Activated CD4-positive, alpha-beta T cell treated with anti-CD3 and anti-CD28 coated beads for 4 hours (primary cell): ENCODE measurements around the gene AQP12B.
"Not testable (repeated sequence)": the region's sequence is repeated elsewhere in the genome, so short reads cannot be mapped to it uniquely, and the experiment has no call there.

ENCODE experiments used
- DNase-seq, 2 donors: peaks; one replicate each; pipeline ENCODE4 v3.0.0-alpha.2; 2020

The AQP12B gene

DNA sequence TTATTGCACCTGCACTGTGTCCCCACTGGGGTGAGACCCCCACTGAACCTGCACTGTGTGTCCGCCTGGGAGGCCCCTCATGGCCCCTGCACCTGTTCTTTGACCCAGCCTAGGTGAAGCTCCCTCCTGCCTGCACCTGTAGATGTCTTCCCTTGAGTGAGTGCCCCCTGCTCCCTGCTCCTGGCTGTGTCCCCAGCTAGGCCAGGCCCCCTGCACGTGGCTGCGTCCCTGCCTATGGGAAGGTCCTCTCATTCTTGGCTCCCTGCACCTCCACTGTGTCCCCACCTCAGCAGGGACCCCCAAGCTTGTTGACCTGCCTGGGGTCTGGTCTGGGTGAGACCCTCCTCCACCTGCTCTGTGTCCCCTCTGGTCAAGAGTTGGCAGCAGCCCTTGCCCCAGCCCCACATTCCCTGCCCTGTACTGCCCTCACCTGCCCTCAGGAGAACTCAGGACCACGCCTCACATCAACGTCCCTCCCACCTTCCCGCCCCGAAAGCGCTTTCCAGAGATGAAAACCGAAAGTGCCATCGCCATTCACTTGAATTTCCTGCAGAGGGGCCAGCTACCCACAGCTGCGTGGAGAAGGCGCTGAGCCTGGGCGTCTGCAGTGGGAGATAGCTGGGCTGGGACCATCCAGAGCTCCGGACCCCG is 769 bp upstream of the AQP12B start:
- not testable (repeated sequence) for DNase-seq

DNA sequence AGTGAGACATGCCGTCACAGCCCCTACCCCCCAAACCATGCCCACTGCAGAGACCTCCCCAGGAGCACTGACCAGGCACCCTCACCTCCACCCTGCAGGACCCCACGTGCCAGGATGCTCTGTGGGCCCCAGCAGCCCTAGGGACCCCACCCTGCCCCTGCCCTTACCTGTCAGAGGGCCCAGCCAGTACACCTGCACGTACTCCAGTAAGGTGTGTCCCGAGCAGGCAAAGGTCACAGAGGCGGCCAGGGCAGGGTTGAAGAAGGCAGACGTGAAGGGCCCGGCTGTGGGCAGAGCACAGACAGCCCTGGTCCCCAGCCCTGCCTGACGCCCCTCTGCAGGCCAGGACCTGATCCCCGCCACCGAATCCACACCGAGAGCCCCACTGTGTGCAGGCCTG is 2.5 kb downstream of the AQP12B start:
- not testable (repeated sequence) for DNase-seq

DNA sequence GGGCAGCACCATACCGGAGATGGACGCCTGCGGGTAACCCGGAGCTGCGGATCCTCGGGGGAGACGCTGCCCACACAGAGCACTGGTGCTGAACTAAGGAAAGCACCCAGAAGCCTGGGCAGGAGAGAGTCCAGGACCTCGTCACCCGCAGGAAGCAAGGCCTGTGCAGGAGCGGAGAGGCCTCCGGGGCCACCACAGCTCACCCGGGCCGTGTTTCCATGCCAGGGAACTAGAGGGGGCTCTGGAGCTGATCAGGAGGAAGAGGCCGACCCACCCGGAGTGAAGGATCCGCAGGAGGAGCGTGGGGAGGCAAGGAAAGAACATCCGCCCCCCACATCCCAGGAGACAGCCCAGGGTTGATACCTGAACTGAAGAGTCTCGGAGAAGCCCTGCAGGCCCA is 3.8 kb downstream of the AQP12B start:
- DNase-seq: not testable (repeated sequence)

DNA sequence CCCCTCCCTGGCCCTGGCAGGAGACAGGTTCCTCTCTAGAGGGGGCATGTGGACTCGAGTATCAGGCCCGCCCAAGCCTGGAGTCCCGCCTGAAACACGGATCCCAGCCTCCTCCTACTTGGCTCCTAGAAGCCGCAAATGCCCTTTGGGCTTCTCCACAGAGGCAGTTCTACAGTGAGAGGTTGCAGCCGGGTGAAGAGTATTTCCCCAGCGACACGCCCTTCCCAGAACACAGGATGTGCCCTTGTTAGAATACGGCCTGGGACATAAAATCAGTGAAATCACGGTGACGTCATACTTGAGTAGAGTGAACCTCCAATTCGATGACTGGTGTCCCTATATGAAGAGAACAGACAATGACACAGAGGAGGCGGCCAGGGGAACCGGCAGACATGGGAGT is 4.6 kb downstream of the AQP12B start:
- DNase-seq: not testable (repeated sequence)

DNA sequence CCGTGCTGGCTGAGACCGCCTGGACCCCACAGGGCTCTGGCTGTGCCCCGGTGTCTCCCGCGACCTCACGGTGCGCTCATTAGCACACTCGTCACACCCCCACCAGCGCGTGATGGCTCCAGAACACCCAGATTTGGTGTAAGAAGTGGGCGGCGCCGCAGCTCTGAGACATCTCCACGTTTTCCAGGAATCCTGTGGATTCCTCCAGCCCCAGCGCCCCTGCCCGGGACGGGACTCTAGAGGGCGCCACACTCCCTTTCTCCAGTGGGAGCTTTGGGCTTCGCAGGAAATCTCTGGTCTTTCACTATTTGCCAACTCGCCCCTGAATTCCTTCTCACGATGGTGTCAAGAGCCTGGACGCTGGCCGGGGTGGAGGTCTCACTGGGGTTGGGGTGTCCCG is 7.3 kb downstream of the AQP12B start:
- DNase-seq: not testable (repeated sequence)

DNA sequence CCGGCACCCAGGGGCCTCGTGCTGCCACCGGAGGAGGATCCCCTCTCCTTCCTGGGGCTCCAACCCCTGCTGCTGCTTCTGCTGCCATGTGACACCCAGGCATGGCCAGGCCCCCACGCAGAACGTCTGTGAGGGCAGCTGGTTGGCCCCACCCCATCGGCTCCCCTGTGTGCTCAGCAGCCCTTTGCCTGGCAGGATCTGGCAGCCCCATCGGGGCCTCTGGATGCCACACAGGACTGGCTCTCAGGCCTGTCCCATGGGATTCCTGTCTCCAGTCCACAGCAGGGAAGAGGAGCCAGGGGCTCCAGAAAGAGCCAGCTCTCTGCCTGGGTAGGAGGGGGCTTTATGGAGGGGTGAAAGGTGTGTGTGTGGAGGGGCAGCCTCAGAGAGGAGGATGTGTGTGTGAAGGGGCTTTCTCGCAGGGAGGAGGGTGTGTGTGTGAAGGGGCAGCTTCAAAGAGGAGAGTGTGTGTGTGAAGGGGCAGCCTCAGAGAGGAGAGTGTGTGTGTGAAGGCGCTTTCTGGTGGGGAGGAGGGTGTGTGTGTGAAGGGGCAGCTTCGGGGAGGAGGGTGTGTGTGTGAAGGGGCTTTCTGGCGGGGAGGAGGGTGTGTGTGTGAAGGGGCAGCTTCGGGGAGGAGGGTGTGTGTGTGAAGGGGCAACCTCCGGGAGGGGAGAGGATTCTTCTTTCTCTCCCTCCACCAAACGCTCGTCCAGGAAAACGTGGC is 8.1 kb downstream of the AQP12B start:
- DNase-seq: not testable (repeated sequence)

DNA sequence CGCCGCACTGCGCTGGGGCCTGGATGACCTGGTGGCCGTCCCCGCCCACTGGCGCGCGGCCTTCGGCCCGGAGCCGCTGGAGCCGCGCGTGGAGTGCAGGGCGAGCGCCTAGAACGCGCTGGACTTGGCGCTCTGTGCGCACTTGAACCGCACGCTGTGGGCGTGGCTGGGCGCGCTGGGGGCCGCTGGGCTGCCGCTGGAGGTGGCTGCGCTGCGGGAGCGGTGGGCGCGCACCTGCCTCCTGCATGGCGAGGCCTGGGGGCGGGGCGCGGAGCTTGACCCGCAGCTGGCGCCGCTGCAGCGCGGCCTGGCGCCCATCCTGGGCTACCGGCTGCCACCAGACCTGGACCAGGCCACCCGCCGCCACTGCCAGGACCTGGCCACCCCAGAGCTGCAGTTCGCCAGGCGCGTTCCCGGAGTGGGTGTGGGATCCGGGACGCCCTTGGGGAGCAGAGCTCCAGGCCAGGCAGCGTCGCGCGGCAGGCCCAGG is 9.9 kb downstream of the AQP12B start:
- no peak for DNase-seq

DNA sequence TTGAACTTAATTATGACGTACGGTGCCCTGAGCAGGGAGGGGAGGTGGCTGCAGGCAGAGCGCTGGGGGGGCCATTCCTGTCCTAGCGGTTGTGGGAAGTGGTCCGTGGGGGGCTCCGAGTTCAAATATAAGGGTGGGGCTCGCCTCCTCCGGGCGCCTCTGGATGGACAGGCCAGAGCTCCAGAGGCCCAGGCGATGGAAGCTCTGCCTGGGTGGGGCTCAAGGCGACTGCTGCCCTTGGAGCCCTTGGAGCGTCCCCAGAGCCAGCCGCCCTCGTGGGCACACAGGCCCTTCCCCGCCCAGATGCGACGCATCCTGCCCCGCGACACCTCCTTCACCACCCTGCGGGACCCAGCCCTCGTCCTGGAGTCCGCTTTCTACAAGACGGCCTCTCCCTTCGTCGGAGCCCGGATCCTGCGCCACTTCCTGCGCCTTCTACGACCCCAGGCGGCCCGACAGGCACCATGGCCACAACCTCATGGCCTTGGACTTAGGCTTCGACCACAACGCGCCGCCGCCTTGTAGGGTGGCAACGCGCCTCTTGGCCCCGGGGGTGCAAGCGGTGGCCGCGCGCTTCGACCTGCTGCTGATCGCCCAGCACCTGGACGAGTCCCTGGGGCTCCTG is 10.5 kb downstream of the AQP12B start:
- no peak for DNase-seq

DNA sequence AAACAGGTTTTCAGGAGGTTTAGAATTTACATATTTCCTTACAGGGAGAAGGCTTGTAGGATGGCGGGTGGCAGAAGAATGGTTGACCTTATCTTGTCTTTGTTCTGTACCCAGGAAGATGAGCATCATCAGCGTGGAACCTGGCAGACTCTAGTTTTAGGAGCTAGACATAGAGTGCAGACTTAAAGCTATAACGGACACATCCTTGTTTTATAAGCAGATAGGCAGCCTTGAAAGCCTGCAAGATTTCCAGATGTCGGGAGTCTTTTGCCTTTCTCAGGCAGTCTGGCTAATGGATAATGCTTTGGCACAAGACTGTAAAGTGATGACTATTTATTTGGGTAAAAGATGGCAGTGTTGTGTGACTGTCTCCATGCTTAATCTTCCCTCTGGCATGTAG is 11.7 kb downstream of the AQP12B start:
- no peak for DNase-seq

DNA sequence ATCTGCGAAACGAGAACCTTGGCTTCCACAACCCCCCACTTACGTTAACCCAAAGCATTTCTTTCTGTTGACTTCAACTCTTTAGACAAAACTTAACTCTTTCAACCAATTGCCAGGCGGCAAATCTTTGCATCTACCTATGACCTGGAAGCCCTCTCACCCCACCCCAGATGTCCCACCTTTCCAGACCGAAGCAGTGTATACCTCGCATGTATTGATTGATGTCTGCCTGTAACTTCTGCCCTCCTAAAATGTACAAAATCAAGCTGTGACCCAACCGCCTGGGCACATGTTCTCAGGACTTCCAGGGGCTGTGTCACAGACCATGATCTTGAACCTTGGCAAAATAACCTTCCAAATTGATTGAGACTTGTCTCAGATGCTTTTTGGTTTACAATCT is 12.3 kb downstream of the AQP12B start:
- no peak for DNase-seq

DNA sequence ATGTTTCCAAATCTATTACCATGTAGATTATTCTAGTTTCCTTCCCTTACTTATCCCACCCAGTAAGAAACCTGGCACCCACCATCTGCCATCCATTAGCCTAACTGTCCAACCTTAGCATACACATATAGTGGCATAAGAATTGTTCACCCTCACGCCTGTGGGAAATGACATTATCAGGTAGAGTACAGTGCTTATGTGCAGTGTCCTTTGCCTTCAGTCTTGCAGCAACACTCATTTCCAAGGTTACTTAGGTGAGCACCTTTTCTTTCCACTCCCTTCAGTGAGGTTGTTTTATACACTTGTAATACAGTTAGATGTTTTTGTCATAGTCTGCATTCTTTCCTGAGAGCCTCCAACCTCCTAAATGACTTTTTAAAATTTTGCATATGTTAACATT is 18.1 kb downstream of the AQP12B start:
- no peak for DNase-seq

DNA sequence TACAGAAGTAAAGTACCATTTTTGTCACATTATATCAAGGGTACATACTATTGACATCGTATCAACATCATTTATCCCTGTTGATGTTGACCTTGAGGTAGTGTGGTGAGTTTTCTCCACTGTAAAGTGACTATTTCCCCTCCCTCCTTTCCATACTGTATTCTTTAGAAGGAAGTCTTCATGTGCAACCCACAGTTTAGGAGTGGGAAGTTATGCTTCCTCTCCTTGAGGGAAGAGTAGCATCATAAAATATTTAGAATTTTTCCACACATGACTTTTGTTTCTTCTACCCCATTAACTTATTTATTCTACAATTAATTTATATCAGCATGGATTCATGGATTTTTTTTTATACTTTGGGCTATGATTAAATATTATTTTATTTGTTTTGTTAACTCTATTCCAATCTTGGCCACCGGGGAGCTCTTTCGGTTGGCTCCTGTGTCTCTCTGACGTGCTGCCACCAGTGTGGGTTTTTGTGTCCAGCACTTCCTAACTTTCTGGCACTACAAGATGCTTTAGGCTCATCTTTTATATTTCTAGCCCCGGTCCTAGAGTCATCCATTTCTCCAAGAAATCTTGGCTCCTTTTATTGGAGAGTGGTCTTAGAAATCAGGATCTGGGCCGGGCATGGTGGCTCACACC is 19.0 kb downstream of the AQP12B start:
- DNase-seq: no peak

DNA sequence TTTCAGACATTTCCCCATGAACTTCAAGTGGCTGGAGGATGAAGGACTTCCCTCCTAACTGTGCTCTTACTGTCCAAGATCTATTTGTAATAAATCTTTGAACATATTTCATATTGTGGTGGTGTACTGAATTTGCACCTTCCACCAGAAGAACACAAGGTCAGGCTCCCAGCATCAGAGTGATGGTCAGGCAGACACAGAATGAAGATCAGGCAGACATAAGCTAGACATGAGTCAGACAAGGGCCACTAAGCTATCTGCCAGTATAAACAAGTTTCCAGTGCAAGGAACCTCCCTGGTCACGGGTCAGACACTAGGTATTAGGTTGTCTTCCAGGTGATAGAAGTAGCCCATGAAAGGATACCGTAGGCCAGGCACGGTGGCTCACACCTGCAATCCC is 20.0 kb downstream of the AQP12B start:
- no peak for DNase-seq

DNA sequence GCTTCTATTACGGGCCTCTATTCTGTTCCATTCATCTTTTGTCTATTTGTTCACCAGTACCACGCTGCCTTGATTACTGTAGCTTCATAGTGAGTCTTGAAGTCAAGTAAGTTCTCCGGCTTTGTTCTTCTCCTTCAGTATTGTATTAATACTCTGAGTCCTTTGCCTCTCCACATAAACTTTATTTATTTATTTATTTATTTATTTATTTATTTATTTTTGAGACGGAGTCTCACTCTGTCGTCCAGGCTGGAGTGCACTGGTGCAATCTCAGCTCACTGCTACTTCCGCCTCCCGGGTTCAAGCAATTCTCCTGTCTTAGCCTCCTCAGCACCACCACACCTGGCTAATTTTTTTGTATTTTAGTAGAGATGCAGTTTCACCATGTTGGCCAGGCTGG is 22.8 kb downstream of the AQP12B start:
- DNase-seq: not testable (repeated sequence)

DNA sequence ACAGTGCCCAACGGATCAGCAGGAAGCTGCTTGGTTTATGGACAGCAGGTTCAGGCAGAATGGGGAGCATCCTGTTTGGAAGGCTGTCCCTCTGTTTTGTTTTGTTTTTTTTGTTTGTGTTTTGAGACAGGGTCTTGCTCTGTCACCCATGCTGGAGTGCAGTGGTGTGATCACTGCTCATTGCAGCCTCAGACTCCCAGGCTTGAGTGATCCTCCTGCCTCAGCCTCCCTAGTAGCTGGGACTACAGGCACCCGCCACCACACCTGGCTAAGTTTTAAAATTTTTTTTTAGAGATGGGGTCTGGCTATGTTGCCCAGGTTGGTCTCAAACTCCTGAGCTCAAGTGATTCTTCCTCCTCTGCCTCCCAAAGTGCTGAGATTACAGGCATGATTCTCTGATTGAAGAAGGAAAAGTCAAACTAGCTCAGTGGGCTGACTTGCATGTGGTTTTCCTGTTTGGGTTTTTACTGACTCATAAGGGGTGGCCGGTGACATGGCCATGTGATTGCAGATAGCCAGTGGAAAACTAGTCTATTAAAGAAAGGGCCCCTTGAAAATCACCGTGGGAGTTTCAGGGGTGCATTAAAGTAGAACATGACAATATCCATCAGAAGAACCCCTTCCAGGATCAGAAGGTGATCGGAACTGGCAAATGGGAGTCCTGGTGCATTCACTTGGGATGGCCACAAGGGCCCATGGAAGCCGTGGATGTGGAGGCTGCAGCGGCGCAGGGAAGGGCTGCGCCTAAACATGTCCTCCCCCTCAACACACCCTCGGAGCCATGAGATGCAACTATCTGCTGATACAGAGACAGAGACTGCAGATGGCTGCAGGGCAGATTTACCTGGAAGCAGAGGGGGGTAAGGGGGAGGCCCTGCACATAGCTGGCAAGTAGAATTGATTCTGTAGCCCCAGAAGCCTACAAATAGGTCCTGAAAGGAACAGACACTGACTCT is 26.5 kb downstream of the AQP12B start:
- DNase-seq: no peak

DNA sequence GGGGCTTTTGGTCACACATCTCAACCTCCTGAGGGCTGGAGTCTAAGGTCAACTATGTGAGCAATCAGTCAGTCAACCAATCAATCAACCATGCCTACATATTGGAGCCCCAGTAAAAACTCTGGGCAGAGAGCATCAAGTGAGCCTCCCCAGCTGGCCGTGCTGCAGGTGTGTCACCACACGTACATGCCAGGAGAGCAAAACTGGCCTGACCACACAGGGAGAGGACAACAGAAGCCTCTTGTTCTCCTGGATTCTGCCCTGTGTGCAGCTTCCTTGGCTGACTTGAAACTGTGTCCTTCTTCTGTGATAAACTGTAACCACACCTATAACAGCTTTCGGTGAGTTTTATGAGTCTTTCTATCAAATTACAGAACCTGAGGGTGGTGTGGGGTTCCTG is 31.5 kb downstream of the AQP12B start:
- DNase-seq: no peak

DNA sequence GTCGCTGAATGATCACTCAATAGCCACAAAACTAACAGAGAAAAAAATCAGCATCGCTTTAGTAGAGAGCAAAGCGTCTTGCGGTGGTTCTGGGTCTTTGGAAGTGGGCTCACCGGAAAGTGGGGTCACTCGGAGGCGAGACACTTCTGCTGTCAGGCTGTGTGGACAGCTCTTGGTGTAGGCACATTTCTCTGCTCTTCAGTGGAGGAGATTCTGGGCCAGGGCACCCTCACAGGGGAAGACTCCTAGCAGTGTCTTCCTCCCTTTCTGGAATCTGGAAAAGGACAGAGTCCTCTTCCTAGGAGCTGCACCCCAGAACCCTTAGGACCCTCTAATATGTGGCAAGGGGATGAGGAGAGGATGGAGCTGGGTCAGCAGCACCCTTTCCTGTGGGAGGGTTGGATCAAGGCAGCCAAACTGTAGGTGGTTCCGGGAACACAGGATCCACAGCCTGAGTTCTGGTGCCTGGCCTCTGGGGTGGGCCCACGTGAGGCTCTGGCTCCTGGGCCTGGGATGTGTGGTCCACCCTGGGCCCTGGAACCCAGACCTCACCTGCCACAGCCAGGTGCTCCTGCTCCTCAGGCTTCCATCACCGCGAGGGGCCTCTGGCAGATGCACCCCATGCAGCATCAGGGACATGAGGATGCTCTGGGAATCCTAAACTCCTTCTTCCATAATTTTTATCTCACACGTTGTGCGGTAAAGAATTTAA is 32.3 kb downstream of the AQP12B start:
- DNase-seq: no peak

DNA sequence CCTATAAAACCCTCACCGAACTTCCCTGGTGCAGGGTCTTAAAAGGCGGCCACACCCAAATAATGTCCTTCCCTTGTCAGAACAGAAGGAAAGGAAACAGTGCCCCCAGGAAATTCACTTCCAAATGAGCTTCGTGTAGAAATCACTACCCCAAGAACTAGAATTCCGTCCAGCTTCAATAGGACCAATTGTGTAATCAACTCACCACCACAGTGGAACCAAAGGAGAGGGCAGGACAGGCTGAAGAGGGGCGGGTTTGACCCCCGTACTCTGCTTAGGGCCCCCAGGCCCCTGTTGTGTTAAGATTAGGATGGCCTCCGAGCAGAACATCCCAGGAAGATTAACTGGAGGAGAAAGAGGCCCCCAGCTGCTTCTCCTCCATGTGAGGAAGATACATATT is 33.4 kb downstream of the AQP12B start:
- no peak for DNase-seq

DNA sequence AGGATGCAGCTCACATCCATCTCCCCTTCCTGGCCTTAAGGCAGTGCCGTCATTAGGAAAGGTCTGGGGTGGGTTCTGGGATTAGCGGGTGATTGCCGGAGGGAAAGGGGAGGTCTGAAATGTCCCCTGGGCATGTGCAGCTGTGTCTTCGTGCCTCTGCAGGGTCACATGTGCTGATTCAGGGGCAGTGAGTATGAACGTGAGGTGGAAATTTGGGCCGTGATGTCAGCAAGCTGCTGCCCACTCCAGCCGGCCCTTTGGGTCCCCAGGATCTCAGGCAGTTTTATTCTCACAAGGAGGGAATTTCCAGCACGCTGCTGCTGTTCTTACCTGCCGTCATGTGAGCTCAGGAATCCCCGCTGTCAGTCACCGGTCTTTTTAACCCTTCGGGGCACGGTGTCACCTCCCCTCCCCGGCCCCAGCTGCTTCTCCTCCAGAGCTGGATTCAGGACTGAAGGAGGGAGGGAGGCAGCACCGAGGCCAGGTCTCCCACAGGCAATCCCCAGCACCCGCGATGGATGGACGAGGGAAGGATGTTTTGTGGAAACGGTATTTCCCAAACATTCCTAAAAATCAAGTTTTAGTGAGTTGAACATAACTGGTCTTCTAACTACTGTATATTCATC is 33.9 kb downstream of the AQP12B start:
- DNase-seq: no peak

DNA sequence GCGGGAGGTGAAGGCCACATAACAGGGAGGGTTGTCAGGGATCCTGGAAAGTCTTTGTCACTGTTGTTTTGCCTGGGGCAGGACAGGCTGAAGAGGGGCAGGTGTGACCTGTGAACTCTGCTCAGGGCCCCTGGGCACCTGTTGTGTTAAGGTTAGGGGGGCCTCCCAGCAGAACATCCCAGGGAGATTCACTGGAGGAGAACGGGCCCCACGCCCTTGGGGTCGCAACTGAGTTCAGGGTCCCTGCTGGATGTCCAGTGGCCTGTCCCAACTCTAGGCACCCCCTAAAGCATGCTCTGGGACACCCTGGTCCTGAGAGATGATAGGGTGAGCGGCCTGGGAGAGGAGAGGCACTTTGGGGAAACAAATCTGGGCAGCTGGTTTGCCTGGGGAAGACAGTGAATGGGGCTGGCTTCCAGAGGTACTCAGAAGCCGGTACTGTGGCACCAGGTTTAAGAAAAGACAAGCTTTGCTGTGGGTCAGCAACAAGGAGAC is 34.5 kb downstream of the AQP12B start:
- no peak for DNase-seq
